K562 (cell line): ENCODE results near the gene SVEP1. TPM values are rescaled to one million over a fixed set of nuclear protein-coding genes. Genes with fewer than 3 reads are reported as not detected.

Source experiments
- ATAC-seq: fragments of 200-7000 bp; cut with Tn5 transposase; 3 replicates; pipeline ENCODE4 v1.9.1; 2020; ENCODE audit warnings: moderate library complexity
- BruUV-seq: library from RNA; stranded (reverse); fragments of 400-500 nt; replicated peaks from 2 replicates; lab custom pipeline; 2021; lab: Mats Ljungman, UMichigan
- CTCF ChIA-PET: fragments of 300-600 bp; formaldehyde crosslinking; extraction: SDS; loops from one replicate; lab custom pipeline; 2021; ENCODE audit warnings: low intra/inter-chr PET ratio; lab: Yijun Ruan, JAX
- POLR2A ChIA-PET: fragments of 300-600, 350-650 bp; sonication (Branson Sonifier 250); formaldehyde crosslinking; extraction: SDS; loops from one replicate; lab custom pipeline; 2021; ENCODE audit warnings: antibody characterized with exemption, inconsistent platforms; lab: Yijun Ruan, JAX
- DNase-seq, 4 experiments: peaks; one replicate each; pipeline versions ENCODE4 v3.0.0 to v3.0.0-alpha.2; 2011 to 2018; ENCODE audit warnings: low spot score in 3 of 4, mixed read lengths in 3 of 4; ENCODE audit errors: extremely low read depth in 1 of 4
- FAIRE-seq: peaks from 2 replicates; lab custom pipeline; 2011; peaks lifted over from hg19 to GRCh38; lab: Jason Lieb, UNC
- H2AFZ ChIP-seq: 2 replicates; pipeline ENCODE4 v1.6.0; 2011; ENCODE audit warnings: low read depth, low read length, control low read depth, inconsistent platforms
- H3K27ac ChIP-seq: fragments of 200-600 bp; 3 replicates; pipeline ENCODE4 v1.8.0; 2011; ENCODE audit warnings: low read depth, mild to moderate bottlenecking, control low read depth, inconsistent platforms, low read length, moderate library complexity, mixed read lengths; ENCODE audit errors: extremely low read depth
- H3K27me3 ChIP-seq, 2 experiments: fragments of 300-600 bp in 1 of 2; 2 replicates in 1 of 2; 3 replicates in 1 of 2; pipeline versions ENCODE4 v1.6.0 to v1.8.0; 2011; ENCODE audit warnings: inconsistent platforms in 2 of 2, low read length in 2 of 2, mild to moderate bottlenecking in 1 of 2, mixed read lengths in 1 of 2, moderate library complexity in 1 of 2; ENCODE audit not compliant: control insufficient read depth in 2 of 2, insufficient read depth in 2 of 2
- H3K36me3 ChIP-seq: fragments of 300-600 bp; 3 replicates; pipeline ENCODE4 v1.8.0; 2011; ENCODE audit warnings: mild to moderate bottlenecking, low read length, inconsistent platforms; ENCODE audit not compliant: control insufficient read depth, insufficient read depth
- H3K4me1 ChIP-seq, 2 experiments: fragments of 200-600 bp in 1 of 2; replicated peaks in 1 of 2; 2 replicates in 1 of 2; 3 replicates in 1 of 2; pipeline versions ENCODE4 v1.5.1 to v1.8.0; 2011; ENCODE audit warnings: inconsistent platforms in 2 of 2, low read length in 2 of 2, mild to moderate bottlenecking in 1 of 2, mixed read lengths in 1 of 2, moderate library complexity in 1 of 2; ENCODE audit not compliant: control insufficient read depth in 2 of 2, insufficient read depth in 2 of 2
- H3K4me2 ChIP-seq: 2 replicates; pipeline ENCODE4 v1.6.1; 2011; ENCODE audit warnings: low read length, control low read depth, inconsistent platforms, mixed read lengths; ENCODE audit not compliant: insufficient read depth
- H3K4me3 ChIP-seq: fragments of 200-600 bp; sonication (generic), shearing (Covaris generic); 2 replicates; pipeline ENCODE4 v1.5.1; 2016; ENCODE audit warnings: control low read depth, inconsistent platforms
- H3K79me2 ChIP-seq: fragments of 200-600 bp; 3 replicates; pipeline ENCODE4 v1.8.0; 2011; ENCODE audit warnings: low read length, inconsistent platforms; ENCODE audit not compliant: control insufficient read depth, insufficient read depth
- H3K9ac ChIP-seq, 2 experiments: 2 replicates each; pipeline versions ENCODE4 v1.6.0 to v1.6.1; 2011; ENCODE audit warnings: low read depth in 2 of 2, low read length in 2 of 2, control low read depth in 1 of 2, inconsistent platforms in 1 of 2, mild to moderate bottlenecking in 1 of 2, mixed read lengths in 1 of 2; ENCODE audit not compliant: insufficient read depth in 1 of 2
- H3K9me1 ChIP-seq: one replicate; pipeline ENCODE4 v1.6.0; 2011; ENCODE audit warnings: inconsistent platforms, mild to moderate bottlenecking, low read length, moderate library complexity; ENCODE audit not compliant: control insufficient read depth, insufficient read depth
- H3K9me3 ChIP-seq: replicated peaks from 2 replicates; pipeline ENCODE4 v1.5.1; 2011; ENCODE audit warnings: low read depth, low read length, inconsistent platforms; ENCODE audit not compliant: control insufficient read depth, insufficient read depth
- H4K20me1 ChIP-seq: replicated peaks from 2 replicates; pipeline ENCODE4 v1.6.1; 2011; ENCODE audit warnings: low read length, inconsistent platforms, mixed read lengths; ENCODE audit not compliant: control insufficient read depth, insufficient read depth
- CBFB ChIP-seq: sonication (generic); formaldehyde crosslinking; IDR thresholded peaks from 2 replicates; pipeline ENCODE4 v1.4.0; 2020; ENCODE audit warnings: mild to moderate bottlenecking, missing genetic modification reagents
- DPF2 ChIP-seq: fragments of 450-650 bp; IDR thresholded peaks from 2 replicates; pipeline ENCODE4 v1.6.1; 2016
- ETV1 ChIP-seq: fragments of 450-650 bp; conservative IDR thresholded peaks from 2 replicates; pipeline ENCODE4 v1.6.1; 2016; ENCODE audit warnings: missing genetic modification characterization, control low read depth, low read depth, missing compliant biosample characterization
- FOS ChIP-seq: IDR thresholded peaks from 3 replicates; pipeline ENCODE4 v1.6.1; 2011; ENCODE audit not compliant: insufficient read length; ENCODE audit errors: extremely low read depth
- NCOA6 ChIP-seq: fragments of 450-650 bp; IDR thresholded peaks from 2 replicates; pipeline ENCODE4 v1.6.1; 2017; ENCODE audit warnings: mild to moderate bottlenecking
- POLR2AphosphoS2 ChIP-seq: IDR thresholded peaks from 2 replicates; pipeline ENCODE4 v1.6.1; 2012; ENCODE audit warnings: low read length, improper control_type of control experiment
- TAL1 ChIP-seq: fragments of 450-650 bp; IDR thresholded peaks from 2 replicates; pipeline ENCODE4 v1.6.1; 2016; ENCODE audit warnings: mild to moderate bottlenecking
- WGBS: fragments of 100-300 bp; shearing (Covaris generic); methylation state at CpG from one replicate; pipeline ENCODE4 v1.1.6; 2016; ENCODE audit warnings: low coverage, mixed read lengths; ENCODE audit not compliant: insufficient coverage; ENCODE audit errors: missing lambda C conversion rate; 5-methylcytosine and 5-hydroxymethylcytosine counted together
- in situ Hi-C: fragments of 300-500 bp; cut with MboI; formaldehyde crosslinking; loops from 4 replicates; pipeline ENCODE4 v1.15.0; 2018; ENCODE audit warnings: inconsistent platforms, mixed read lengths
- intact Hi-C: fragments of 100-400 bp; cut with micrococcal nuclease; formaldehyde crosslinking; loops from 2 replicates; pipeline ENCODE4 v1.14.2; 2022
- polyA plus RNA-seq, 8 experiments: library from polyadenylated mRNA; depleted of rRNA in 4 of 8; stranded (reverse) in 5 of 8; unstranded in 3 of 8; fragments of >200 nt; fragmentation: Nextera tagmentation in 2 of 8; fragmentation: Illumina TruSeq in 1 of 8; extraction: Ambion mirVana in 2 of 8; extraction: Trizol in 1 of 8; gene quantifications; 2 replicates each; pipeline versions ENCODE4 v1.2.1 to v1.2.3, GENCODE V29; 2011 to 2014; ENCODE audit warnings: inconsistent platforms in 1 of 8, missing spikeins in 1 of 8
- total RNA-seq, 7 experiments: library from RNA; depleted of rRNA in 6 of 7; stranded (reverse); fragments of >200 nt in 6 of 7; fragmentation: Illumina TruSeq in 2 of 7; extraction: Trizol in 2 of 7; gene quantifications; 2 replicates each; pipeline versions ENCODE4 v1.2.1 to v1.2.3, GENCODE V29; 2011 to 2021; ENCODE audit warnings: low replicate concordance in 1 of 7
- TF ChIP-seq, protein P1 (sequence below): sonication (generic); formaldehyde crosslinking; IDR thresholded peaks from 2 replicates; pipeline ENCODE4 v1.8.1; 2023; ENCODE audit warnings: mild to moderate bottlenecking, missing genetic modification reagents
- TF ChIP-seq, protein P2 (sequence below): fragments of 450-650 bp; IDR thresholded peaks from one replicate; pipeline ENCODE4 v1.6.1; 2018; ENCODE audit warnings: mild to moderate bottlenecking, moderate library complexity; ENCODE audit not compliant: partially characterized antibody

Gene SVEP1
- total and polyA plus RNA-seq, 9 of the 15 experiments (the other 6 are each of a cell fraction or from before 2014, with no cell fraction given), result 0.20 to 0.84 (median 0.43) TPM

DNA sequence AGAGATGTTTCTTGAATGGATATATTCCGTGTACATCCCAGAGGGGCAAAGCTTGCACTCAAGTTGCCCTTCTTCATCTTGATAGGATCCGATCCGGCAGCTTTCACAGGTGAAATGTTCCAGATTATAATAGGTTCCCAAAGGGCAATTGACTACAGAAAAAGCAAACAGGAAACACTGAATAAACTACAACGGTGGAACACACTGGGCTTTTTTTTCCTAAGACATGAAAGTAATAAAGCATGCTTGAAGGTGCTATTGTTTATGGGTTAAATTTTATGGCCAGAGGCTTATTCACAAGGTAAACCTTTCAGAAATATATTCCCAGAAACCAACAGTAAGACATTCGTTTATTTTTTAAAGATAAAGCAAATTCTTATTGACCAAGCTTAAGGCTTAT lies 110.6 kb downstream of the SVEP1 start:
- FAIRE-seq (no peak), DNase-seq (no peak), ATAC-seq (no peak)
- BruUV-seq, result no TSS peak
- no peaks in the 10 kb centered on the region for H3K9me1 ChIP-seq
- H2AFZ ChIP-seq, result no peak overlapping the region
- ChIA-PET CTCF (no interaction called here), POLR2A (no interaction called here)
- H3K36me3 ChIP-seq, result no peaks in the 10 kb centered on the region
- no peak for TF ChIP-seq CBFB (CRISPR knock-in tag)
- TF ChIP-seq POLR2AphosphoS2, result no peak
- no peaks in the 10 kb centered on the region; a peak in 1 of 5 replicates for H3K4me1 ChIP-seq
- 0% methylated on average over 5 of the region's 5 CpGs for WGBS
- no peak overlapping the region for H3K4me3 ChIP-seq
- intact Hi-C loops, result no loop called here
- no peaks in the 10 kb centered on the region for H3K9me3 ChIP-seq
- H3K27ac ChIP-seq, result no peak overlapping the region
- H3K4me2 ChIP-seq, result no peak overlapping the region
- no peaks in the 10 kb centered on the region for H3K27me3 ChIP-seq
- H4K20me1 ChIP-seq, result no peaks in the 10 kb centered on the region
- no peak overlapping the region for H3K9ac ChIP-seq
- H3K79me2 ChIP-seq, result no peaks in the 10 kb centered on the region
- in situ Hi-C loops, result no loop called here

DNA sequence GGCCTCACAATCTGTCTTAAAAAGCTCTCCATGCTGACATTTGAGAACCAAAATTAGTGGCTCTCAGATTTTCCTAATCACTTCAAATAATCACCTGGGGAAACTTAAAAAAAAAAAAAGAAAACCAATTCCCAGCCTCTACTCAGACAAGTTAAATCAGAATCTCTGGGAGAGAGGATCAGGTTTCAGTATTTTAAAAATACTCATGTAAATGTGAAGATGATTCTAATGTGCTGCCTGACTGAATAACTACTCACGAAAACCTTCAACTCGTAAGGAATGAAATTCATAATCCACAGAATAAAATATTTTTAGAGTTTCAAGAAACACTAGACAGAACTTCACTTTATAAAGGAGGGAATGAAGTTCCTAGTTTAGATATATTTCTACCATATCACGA lies 114.4 kb downstream of the SVEP1 start:
- H3K79me2 ChIP-seq, result no peaks in the 10 kb centered on the region
- H3K4me2 ChIP-seq, result no peak overlapping the region
- no peak overlapping the region for H3K4me3 ChIP-seq
- WGBS, result 6% methylated on average over 3 of the region's 3 CpGs
- no peaks in the 10 kb centered on the region for H4K20me1 ChIP-seq
- ChIA-PET CTCF (no interaction called here), POLR2A (no interaction called here)
- H3K36me3 ChIP-seq, result no peaks in the 10 kb centered on the region
- ATAC-seq (no peak), FAIRE-seq (no peak), DNase-seq (no peak)
- BruUV-seq, result no TSS peak
- H3K9ac ChIP-seq, result no peak overlapping the region
- intact Hi-C loops (no loop called here), in situ Hi-C loops (no loop called here)
- H3K4me1 ChIP-seq, result no peaks in the 10 kb centered on the region; a peak in 1 of 5 replicates
- H3K9me3 ChIP-seq, result no peaks in the 10 kb centered on the region
- no peak overlapping the region for H3K27ac ChIP-seq
- no peaks in the 10 kb centered on the region for H3K27me3 ChIP-seq
- peak overlapping the region; percentile 85 for H2AFZ ChIP-seq
- no peak for TF ChIP-seq DPF2
- TF ChIP-seq, protein P1, sequence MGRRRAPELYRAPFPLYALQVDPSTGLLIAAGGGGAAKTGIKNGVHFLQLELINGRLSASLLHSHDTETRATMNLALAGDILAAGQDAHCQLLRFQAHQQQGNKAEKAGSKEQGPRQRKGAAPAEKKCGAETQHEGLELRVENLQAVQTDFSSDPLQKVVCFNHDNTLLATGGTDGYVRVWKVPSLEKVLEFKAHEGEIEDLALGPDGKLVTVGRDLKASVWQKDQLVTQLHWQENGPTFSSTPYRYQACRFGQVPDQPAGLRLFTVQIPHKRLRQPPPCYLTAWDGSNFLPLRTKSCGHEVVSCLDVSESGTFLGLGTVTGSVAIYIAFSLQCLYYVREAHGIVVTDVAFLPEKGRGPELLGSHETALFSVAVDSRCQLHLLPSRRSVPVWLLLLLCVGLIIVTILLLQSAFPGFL, result no peak
- no peak for TF ChIP-seq ETV1 (tag)
- TF ChIP-seq FOS, result no peak
- TF ChIP-seq, protein P2, sequence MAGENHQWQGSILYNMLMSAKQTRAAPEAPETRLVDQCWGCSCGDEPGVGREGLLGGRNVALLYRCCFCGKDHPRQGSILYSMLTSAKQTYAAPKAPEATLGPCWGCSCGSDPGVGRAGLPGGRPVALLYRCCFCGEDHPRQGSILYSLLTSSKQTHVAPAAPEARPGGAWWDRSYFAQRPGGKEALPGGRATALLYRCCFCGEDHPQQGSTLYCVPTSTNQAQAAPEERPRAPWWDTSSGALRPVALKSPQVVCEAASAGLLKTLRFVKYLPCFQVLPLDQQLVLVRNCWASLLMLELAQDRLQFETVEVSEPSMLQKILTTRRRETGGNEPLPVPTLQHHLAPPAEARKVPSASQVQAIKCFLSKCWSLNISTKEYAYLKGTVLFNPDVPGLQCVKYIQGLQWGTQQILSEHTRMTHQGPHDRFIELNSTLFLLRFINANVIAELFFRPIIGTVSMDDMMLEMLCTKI, result no peak
- TF ChIP-seq TAL1, result no peak
- no peak for TF ChIP-seq NCOA6
- TF ChIP-seq, all 486 proteins: peak for 0
- H3K9me1 ChIP-seq, result no peaks in the 10 kb centered on the region
